ENCODE results near the gene RALGAPA1.

DNA sequence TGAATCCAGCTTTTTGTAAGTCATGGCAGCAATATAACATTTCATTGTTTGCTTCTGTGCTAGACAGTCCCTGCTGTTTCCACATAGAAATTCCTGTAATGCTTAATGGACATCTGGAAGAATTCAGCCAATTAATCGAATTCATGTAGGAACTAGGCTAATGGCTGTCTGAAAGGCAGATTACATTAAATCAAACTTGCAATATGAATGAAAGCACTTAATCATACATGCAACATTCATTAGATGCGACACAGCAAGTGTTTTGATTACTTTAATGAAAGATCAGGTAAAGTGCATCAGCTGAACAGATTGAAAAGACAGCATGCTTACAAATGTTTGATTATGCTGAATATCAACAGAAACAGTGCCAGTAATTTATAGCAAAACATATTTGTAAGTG, 299.2 kb downstream of the RALGAPA1 start:
- TF ChIP-seq, protein P1, sequence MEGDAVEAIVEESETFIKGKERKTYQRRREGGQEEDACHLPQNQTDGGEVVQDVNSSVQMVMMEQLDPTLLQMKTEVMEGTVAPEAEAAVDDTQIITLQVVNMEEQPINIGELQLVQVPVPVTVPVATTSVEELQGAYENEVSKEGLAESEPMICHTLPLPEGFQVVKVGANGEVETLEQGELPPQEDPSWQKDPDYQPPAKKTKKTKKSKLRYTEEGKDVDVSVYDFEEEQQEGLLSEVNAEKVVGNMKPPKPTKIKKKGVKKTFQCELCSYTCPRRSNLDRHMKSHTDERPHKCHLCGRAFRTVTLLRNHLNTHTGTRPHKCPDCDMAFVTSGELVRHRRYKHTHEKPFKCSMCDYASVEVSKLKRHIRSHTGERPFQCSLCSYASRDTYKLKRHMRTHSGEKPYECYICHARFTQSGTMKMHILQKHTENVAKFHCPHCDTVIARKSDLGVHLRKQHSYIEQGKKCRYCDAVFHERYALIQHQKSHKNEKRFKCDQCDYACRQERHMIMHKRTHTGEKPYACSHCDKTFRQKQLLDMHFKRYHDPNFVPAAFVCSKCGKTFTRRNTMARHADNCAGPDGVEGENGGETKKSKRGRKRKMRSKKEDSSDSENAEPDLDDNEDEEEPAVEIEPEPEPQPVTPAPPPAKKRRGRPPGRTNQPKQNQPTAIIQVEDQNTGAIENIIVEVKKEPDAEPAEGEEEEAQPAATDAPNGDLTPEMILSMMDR (IDR thresholded peaks at IDR 0.05): no peak
- TF ChIP-seq POLR2A (IDR thresholded peaks at IDR 0.05) (no peak), POLR2AphosphoS5 (IDR thresholded peaks at IDR 0.05) (no peak)

Measured in prostate gland (tissue), 2 donors.